ENCODE data around the gene CDCA4.

CDCA4 gene

DNA sequence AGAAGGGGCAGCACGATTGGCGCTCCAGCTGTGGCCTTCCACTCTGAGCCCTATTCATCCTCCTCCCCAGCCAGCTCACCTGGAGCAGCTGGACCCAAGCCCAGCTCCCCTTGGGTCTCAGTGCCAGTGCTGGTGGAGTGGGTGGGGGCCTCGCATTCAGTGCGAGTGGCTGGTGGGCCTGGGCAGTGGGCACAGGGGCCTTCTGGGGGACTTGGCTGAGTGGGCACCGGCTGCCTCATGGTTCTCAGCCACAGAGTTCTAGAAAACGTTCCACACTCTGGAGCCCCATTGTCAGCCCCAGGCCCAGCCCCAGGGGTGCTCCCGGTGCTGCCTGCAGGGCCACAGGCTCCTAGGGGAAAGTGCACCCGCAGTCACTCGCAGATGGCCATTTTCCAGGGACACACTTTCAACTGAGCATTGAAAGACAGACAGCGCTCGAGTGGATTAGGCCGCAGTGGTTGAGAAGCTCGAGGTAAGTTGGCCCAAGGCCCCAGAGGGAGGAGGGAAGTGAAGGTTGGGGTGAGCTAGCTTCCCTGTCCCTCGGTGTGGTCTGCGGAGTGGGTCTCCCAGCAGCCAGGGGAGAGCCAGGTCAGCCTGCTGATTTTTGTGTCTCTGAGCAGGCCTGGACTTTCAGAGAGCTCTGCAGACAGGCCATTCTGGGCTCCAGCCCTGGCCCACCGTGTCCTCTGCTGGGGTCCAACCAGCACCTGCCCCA, 31.5 kb downstream of the CDCA4 start:
- no peak for DNase-seq (ENCODE audit: low read depth)

DNA sequence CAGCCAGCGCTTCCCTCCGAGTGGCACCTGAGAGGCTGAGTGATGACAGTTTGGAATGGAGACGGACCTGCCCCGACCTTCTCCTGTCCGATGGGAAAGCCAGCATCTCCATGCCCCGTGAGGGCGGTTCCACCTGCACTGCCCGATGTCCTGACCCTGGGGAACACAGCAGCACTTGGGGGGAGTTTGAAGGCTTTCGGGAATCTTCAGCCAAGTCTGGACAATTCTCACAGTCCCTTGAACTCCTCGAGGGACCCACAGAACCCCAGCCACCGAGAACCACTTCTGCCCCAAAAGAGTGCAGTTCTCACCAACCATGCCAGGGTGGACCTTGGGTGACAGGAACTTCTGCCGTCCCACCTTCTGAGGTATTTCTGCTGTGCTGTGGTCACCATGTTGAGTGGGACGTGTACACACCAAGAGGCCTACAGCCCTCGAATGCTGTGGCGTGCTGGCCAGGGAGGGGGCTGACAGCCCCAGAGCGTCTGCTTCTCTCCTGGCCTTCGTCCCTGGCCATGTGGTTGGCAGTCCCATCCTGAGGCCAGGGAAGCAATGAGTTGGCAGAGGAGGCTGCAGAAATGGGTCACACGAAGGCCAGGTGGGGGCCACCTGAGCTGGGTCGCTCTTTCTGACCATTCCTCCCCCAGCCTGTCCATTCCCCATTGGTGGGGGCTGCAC, 34.3 kb downstream of the CDCA4 start:
- DNase-seq (ENCODE audit: low read depth) = no peak

DNA sequence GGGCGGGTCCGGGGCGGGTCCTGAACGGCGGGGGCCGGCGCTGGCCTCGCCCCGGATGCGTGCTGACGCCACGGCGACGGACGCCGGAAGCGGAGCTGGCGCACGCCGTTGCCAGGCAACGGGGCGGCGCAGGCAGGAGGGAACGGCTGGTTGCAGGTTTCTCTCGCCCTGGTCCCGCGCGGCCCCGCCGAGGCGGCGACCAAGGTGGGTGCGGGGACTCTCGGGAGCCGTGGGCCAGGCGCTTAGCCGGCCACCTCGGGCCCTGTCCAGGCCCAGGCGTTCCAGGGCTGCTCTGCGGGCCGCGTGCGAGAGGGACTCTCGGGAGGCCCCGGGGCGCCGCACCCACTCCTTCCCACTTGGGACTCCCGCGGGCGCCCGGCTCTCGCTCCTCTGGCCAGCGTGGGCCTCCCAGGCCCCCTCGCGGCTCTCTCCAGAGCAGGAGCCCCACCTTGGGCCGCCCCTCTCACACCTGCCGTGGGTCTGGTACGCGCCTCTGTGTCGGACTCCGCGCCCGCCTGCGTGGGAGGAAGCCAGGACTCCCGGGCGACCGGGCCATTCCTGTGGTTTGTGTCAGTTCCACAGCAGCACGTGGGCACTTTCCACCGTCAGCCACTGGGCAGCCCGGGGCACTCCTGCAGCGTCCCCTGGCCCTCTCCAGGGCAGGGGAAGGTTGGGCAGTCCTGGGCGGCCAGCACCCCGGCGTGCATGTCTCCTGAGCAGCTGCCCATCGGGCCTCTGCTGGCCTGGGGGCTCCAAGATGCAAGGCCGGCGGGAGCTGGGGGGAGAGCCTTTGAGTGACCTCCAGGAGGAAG, 35.0 kb downstream of the CDCA4 start, which contains the start of gene CLBA1:
CLBA1 (plus strand) TSS at position 114 of the 812 bp plus-strand sequence; CDS start at position 758, 644 bp downstream.
- peak; percentile 90 for DNase-seq (ENCODE audit: low read depth)

DNA sequence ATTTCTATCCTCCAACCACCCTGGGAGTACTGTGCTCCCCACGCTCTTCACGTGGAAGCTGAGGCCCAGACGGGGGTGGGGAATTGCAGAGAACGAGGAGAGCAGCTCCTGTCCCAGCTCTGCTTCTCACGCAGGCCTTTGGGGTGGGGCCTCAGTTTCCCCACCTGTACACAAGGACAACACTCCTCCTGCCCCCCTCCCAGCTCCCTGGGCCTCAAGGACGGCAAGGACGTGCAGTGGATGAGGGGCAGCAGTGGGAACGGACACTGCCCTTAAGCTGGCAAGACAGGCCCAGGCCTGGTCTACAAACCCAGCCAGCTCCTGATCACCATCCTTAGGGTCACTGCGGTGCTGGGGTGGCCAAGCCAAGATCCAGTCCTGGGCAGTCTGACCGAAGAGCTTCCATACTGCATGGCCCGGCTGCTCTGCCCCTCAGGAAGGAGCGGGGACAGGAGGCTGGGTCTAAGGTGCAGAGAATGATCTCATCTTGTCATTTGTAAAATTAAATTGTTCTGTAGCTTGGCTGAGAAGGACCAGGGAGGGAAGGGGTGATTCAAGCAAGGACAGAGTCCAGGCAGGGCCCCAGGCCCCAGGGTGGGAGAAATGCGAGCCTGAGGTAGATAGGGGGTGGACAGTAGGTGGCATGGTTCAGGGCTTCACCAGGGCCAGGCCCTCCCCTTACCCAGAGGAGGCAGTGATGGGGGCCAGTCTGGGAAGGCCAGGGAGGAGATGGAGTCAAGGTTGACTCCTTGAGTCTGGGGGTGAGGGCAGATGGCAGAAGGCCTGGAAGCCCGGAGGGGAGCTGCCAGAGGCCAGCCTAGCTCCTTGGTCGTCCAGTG, 36.6 kb downstream of the CDCA4 start:
- DNase-seq (ENCODE audit: low read depth) = no peak

DNA sequence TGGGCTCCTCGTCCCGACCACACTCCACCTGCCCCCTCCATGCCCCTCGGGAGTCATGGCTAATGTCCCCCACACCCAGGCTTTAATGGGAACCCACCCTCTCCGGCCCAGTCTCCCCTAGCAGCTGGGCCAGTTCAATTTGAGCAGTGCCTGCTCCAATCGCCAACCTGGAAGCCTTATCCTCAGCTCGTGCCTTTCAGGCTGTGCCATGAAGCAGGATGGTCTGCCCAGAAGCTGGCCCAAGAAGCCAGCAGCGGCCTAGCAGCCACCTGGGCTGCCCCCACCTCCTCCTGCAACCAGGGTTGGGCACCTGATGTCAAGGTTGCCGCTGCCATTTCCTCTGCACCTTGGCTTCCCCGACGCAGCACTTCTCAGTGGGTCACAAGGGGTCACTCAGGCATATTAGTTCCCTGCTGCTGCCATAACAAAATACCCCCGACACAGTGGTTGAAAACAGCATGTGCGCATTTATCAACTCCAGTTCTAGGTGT, 37.6 kb downstream of the CDCA4 start:
- no peak for DNase-seq (ENCODE audit: low read depth)

- DNase-seq (ENCODE audit: low read depth) = no peak
Observed at GRCh38 chr14:104982548-104983230, 38.2 kb downstream of the CDCA4 start.

- no peak for DNase-seq (ENCODE audit: low read depth)
Observed at GRCh38 chr14:104981699-104982541, 39.0 kb downstream of the CDCA4 start.

GRCh38 chr14:104980611-104981531, 40.0 kb downstream of the CDCA4 start:
- no peak for DNase-seq (ENCODE audit: low read depth)

- DNase-seq (ENCODE audit: low read depth) = no peak
Observed at GRCh38 chr14:104979758-104980610, 40.9 kb downstream of the CDCA4 start.

DNA sequence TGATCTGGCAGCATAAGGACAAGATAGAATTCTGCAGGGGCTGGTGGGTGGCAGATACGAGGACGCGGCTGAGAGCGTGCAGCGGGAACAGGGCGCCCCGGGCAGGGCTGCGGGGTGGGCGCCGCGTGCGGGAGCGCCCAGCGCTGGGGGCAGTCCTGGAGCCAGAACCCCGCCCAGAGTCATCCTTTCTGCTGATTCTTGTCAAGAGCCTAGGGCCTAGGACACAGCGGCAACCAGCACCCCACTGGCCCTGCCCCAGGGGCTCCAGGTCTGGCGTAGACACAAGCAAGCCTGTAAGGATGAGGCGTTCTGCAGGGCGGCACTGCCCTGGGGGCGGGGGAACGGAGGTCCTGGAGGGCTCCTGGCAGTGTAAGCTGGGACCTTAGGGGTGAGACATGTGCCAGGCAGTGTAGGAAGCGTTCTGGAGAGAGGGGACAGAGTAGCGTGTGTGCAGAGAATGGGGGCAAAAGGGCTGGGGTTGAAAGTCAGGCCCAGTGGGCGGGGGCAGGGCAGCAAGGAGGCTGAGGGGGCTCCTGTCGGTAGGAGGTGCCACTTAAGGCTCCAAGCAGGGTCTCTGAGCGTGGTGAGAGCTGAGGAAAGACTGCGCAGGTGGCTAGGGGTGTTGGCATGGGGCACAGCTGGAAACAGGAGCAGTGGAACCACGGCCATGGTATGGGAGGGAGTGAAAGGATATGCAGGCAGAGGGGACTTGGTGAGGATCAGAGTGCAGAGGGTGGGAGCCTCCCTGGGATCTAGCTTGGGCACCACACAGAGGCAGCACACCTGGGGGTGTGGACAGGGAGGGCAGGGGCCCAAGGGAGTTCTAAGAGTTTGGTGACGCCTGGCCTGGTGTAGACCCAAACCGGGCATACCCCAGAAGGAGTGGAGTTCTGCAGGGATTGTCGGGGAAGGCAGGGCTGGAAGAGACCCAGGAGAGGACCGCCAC, 41.9 kb downstream of the CDCA4 start:
- no peak for DNase-seq (ENCODE audit: low read depth)

- DNase-seq (ENCODE audit: low read depth) = peak; percentile 64
Observed at GRCh38 chr14:104977681-104978653, 42.9 kb downstream of the CDCA4 start, which contains the start of gene AHNAK2. Gene AHNAK2, minus strand, starts transcription at chr14:104978374. Its CDS starts 137 bp downstream, at chr14:104978237.

DNA sequence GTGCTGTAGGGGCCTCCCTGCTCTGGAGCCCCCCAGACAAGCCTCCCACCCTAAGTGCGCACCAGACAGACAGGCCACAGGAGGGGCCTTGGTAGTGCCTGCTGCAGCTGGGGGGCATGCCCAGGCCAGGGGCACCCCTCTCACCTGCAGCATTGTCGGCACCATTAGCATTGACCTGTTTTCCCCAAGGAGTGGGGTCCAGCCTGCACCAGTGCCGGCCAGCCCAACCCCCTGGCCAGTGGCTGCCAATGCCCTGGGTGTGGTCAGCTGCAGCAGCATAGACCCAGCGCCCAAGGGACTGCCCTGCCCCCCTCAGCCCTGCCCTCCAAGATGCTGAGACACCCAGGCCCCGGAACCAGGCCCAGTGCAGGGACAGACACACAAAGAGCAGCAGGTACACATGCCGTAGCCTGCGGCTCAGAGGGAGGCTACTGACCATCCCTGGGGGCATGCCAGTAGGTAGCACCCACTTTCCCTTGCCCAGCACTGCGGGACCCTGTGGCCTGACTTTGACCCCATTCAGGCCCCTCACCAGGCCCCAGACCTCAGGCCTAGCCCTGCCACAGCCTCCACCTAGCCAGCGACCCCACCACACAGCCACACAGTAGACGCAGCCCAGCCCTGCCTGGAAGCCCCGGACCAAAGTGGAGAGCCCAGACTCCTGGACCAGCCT, 43.7 kb downstream of the CDCA4 start:
- no peak for DNase-seq (ENCODE audit: low read depth)

- DNase-seq (ENCODE audit: low read depth) = peak; percentile 84
Observed at GRCh38 chr14:104976198-104977007, 44.5 kb downstream of the CDCA4 start.

Measured in activated T-cell treated with anti-CD3 and anti-CD28 coated beads for 48 hours (primary cell).